Esophagus squamous epithelium (tissue), 5 donors: Measurements from ENCODE around the gene JPH2. TPM values are rescaled to one million over a fixed set of nuclear protein-coding genes. Genes with fewer than 3 reads are reported as not detected.

Experiments
- DNase-seq: peaks from one replicate; lab custom pipeline; 2025; lab: John Stamatoyannopoulos, UW
- H3K27ac ChIP-seq, 4 donors: fragments of 200-600 bp; sonication (generic); one replicate each; pipeline ENCODE4 v1.5.1; 2016 to 2019; ENCODE audit warnings: mild to moderate bottlenecking in 1 of 4
- H3K27me3 ChIP-seq, 4 donors: fragments of 200-600 bp; sonication (generic); 1 replicate in 3 of 4; 2 replicates in 1 of 4; pipeline versions ENCODE4 v1.5.1 to v1.6.0; 2017 to 2021; ENCODE audit warnings: antibody characterized with exemption in 1 of 4
- H3K36me3 ChIP-seq, 3 donors: fragments of 200-600 bp; sonication (generic); one replicate each; pipeline ENCODE4 v1.5.1; 2016 to 2019
- H3K4me1 ChIP-seq, 3 donors: fragments of 200-600 bp; sonication (generic); one replicate each; pipeline ENCODE4 v1.5.1; 2017 to 2019
- H3K4me3 ChIP-seq, 4 donors: fragments of 200-600 bp; sonication (generic); 1 replicate in 3 of 4; 2 replicates in 1 of 4; pipeline ENCODE4 v1.5.1; 2016 to 2019; ENCODE audit warnings: mild to moderate bottlenecking in 2 of 4, moderate library complexity in 1 of 4
- H3K9me3 ChIP-seq, 3 donors: fragments of 200-600 bp; sonication (generic); one replicate each; pipeline ENCODE4 v1.5.1; 2016 to 2019
- CTCF ChIP-seq, 6 experiments: fragments of 450-650 bp in 4 of 6; fragments of 200-600 bp in 2 of 6; sonication (generic) in 2 of 6; IDR thresholded peaks; one replicate each; pipeline ENCODE4 v1.5.1; 2016 to 2019; ENCODE audit warnings: antibody characterized with exemption in 6 of 6, mild to moderate bottlenecking in 4 of 6, moderate library complexity in 4 of 6
- POLR2A ChIP-seq, 4 donors: fragments of 450-650 bp; IDR thresholded peaks; one replicate each; pipeline ENCODE4 v1.6.1; 2017; ENCODE audit warnings: antibody characterized with exemption in 4 of 4, mild to moderate bottlenecking in 4 of 4, moderate library complexity in 3 of 4
- WGBS, 2 donors: methylation state at CpG; one replicate each; pipeline ENCODE4 v1.1.5; 2018; 5-methylcytosine and 5-hydroxymethylcytosine counted together
- intact Hi-C: fragments of 100-400 bp; cut with DNase I; formaldehyde crosslinking; loops from one replicate; pipeline ENCODE4 v1.15.0; 2022
- total RNA-seq, 4 donors: library from RNA; depleted of rRNA; stranded (reverse); fragments of >200 nt; gene quantifications; one replicate each; pipeline ENCODE4 v1.1.0, GENCODE V29; 2016
- donor health status: DM: yes; HTN: yes; CAD: no.

Gene JPH2
- total RNA-seq, 4 donors from 2014 or later = 2.4 to 32.0 (median 6.8) TPM

GRCh38 chr20:44231713-44232468, 44.9 kb upstream of the JPH2 start:
- no peaks in the 10 kb centered on the region for H3K36me3 ChIP-seq
- no peaks in the 10 kb centered on the region for H3K4me1 ChIP-seq
- no peaks in the 10 kb centered on the region for H3K9me3 ChIP-seq
- H3K27me3 ChIP-seq = no peaks in the 10 kb centered on the region
- no peak overlapping the region for H3K4me3 ChIP-seq
- intact Hi-C loops = no loop called here
- 61 to 86% methylated on average over 7 to 9 of the region's 10 CpGs for WGBS, 2 donors
- no peak overlapping the region for H3K27ac ChIP-seq
- TF ChIP-seq CTCF (IDR thresholded peaks at IDR 0.05) (no peak), POLR2A (IDR thresholded peaks at IDR 0.05) (no peak)
- DNase-seq = no peak

- Histone ChIP-seq H3K4me1 (no peaks in the 10 kb centered on the region), H3K27me3 (no peaks in the 10 kb centered on the region), H3K4me3 (no peak overlapping the region), H3K36me3 (no peaks in the 10 kb centered on the region), H3K27ac (no peak overlapping the region), H3K9me3 (no peaks in the 10 kb centered on the region)
- no peak for DNase-seq
- WGBS, 2 donors = 59 to 91% methylated on average over 6 to 7 of the region's 7 CpGs
- no peak for TF ChIP-seq CTCF (IDR thresholded peaks at IDR 0.05)
- no peak for TF ChIP-seq POLR2A (IDR thresholded peaks at IDR 0.05)
- intact Hi-C loops = no loop called here
These were observed 44.2 kb upstream of the JPH2 start for GRCh38 chr20:44231193-44231592.

- TF ChIP-seq CTCF (IDR thresholded peaks at IDR 0.05) = no peak
- TF ChIP-seq POLR2A (IDR thresholded peaks at IDR 0.05) = no peak
These were observed 41.7 kb upstream of the JPH2 start for GRCh38 chr20:44228465-44229258.

GRCh38 chr20:44224637-44225036, 37.6 kb upstream of the JPH2 start:
- no peaks in the 10 kb centered on the region for H3K36me3 ChIP-seq
- 80 to 84% methylated on average over 5 of the region's 5 CpGs for WGBS, 2 donors
- intact Hi-C loops = no loop called here
- no peak for DNase-seq
- TF ChIP-seq POLR2A (IDR thresholded peaks at IDR 0.05) (no peak), CTCF (IDR thresholded peaks at IDR 0.05) (no peak)
- no peaks in the 10 kb centered on the region for H3K27me3 ChIP-seq
- no peaks in the 10 kb centered on the region for H3K4me1 ChIP-seq
- H3K9me3 ChIP-seq = no peaks in the 10 kb centered on the region
- no peak overlapping the region for H3K4me3 ChIP-seq
- H3K27ac ChIP-seq = no peak overlapping the region

More at GRCh38 chr20:44228465-44229258, 41.7 kb upstream of the JPH2 start:
- H3K27me3 ChIP-seq = no peaks in the 10 kb centered on the region
- DNase-seq = no peak
- WGBS, 2 donors = 64 to 76% methylated on average over 4 to 8 of the region's 17 CpGs
- no peaks in the 10 kb centered on the region for H3K36me3 ChIP-seq
- H3K9me3 ChIP-seq = no peaks in the 10 kb centered on the region
- intact Hi-C loops = no loop called here
- no peak overlapping the region for H3K27ac ChIP-seq
- H3K4me3 ChIP-seq = no peak overlapping the region
- no peaks in the 10 kb centered on the region for H3K4me1 ChIP-seq

GRCh38 chr20:44223721-44224120, 36.7 kb upstream of the JPH2 start:
- H3K36me3 ChIP-seq = no peaks in the 10 kb centered on the region
- no peaks in the 10 kb centered on the region for H3K4me1 ChIP-seq
- DNase-seq = no peak
- WGBS, 2 donors = 79 to 81% methylated on average over 5 of the region's 5 CpGs
- intact Hi-C loops = no loop called here
- no peaks in the 10 kb centered on the region for H3K27me3 ChIP-seq
- TF ChIP-seq CTCF (IDR thresholded peaks at IDR 0.05) (no peak), POLR2A (IDR thresholded peaks at IDR 0.05) (no peak)
- H3K9me3 ChIP-seq = no peaks in the 10 kb centered on the region
- no peak overlapping the region for H3K4me3 ChIP-seq
- H3K27ac ChIP-seq = no peak overlapping the region
